H9 (cell line): Measurements from ENCODE around the gene CCDC30. TPM values are rescaled to one million over a fixed set of nuclear protein-coding genes. Genes with fewer than 3 reads are reported as not detected.
"Not testable (repeated sequence)": the region's sequence is repeated elsewhere in the genome, so short reads cannot be mapped to it uniquely, and the experiment has no call there.

Experiments used
- DNase-seq: peaks from one replicate; pipeline ENCODE4 v3.0.0-alpha.2; 2017
- H2AFZ ChIP-seq: one replicate; pipeline ENCODE4 v1.6.1; 2013; ENCODE audit warnings: mild to moderate bottlenecking, low read length, control low read depth, moderate library complexity
- H2AK5ac ChIP-seq: 2 replicates; pipeline ENCODE4 v1.6.1; 2013; ENCODE audit warnings: low read length, control low read depth, mixed read lengths; ENCODE audit not compliant: insufficient read length
- H2BK120ac ChIP-seq: one replicate; pipeline ENCODE4 v1.6.1; 2013; ENCODE audit warnings: low read depth, mild to moderate bottlenecking, low read length, control low read depth, inconsistent platforms; ENCODE audit not compliant: poor library complexity, severe bottlenecking
- H2BK12ac ChIP-seq: 2 replicates; pipeline ENCODE4 v1.6.1; 2013; ENCODE audit warnings: low read length, control low read depth, mixed read lengths, low read depth; ENCODE audit not compliant: insufficient read length
- H2BK15ac ChIP-seq: 2 replicates; pipeline ENCODE4 v1.6.1; 2013; ENCODE audit warnings: low read depth, low read length, control low read depth
- H2BK20ac ChIP-seq: one replicate; pipeline ENCODE4 v1.6.1; 2013; ENCODE audit warnings: low read depth, mild to moderate bottlenecking, low read length, control low read depth, inconsistent platforms; ENCODE audit not compliant: poor library complexity, severe bottlenecking
- H2BK5ac ChIP-seq: 2 replicates; pipeline ENCODE4 v1.6.1; 2013; ENCODE audit warnings: low read length, control low read depth, mixed read lengths; ENCODE audit not compliant: insufficient read length
- H3K14ac ChIP-seq: 2 replicates; pipeline ENCODE4 v1.6.1; 2013; ENCODE audit warnings: low read length, control low read depth; ENCODE audit not compliant: insufficient read depth
- H3K18ac ChIP-seq: 2 replicates; pipeline ENCODE4 v1.6.1; 2013; ENCODE audit warnings: low read depth, mild to moderate bottlenecking, mixed read lengths, low read length, control low read depth; ENCODE audit not compliant: insufficient read length
- H3K23ac ChIP-seq: 2 replicates; pipeline ENCODE4 v1.6.1; 2013; ENCODE audit warnings: low read length, control low read depth, mixed read lengths, low read depth; ENCODE audit not compliant: insufficient read length
- H3K23me2 ChIP-seq: 2 replicates; pipeline ENCODE4 v1.6.1; 2013; ENCODE audit warnings: low read depth, mild to moderate bottlenecking, mixed read lengths, low read length, control low read depth; ENCODE audit not compliant: insufficient read length, poor library complexity, severe bottlenecking
- H3K27ac ChIP-seq: 2 replicates; pipeline ENCODE4 v1.5.1; 2013; ENCODE audit warnings: low read length, control low read depth, mixed read lengths, low read depth; ENCODE audit not compliant: insufficient read length
- H3K27me3 ChIP-seq: 2 replicates; pipeline ENCODE4 v1.6.1; 2013; ENCODE audit warnings: low read length, control low read depth, inconsistent platforms; ENCODE audit not compliant: insufficient read depth
- H3K4ac ChIP-seq: 2 replicates; pipeline ENCODE4 v1.6.1; 2013; ENCODE audit warnings: low read depth, mild to moderate bottlenecking, control low read depth, inconsistent platforms, low read length, moderate library complexity
- H3K4me1 ChIP-seq: 2 replicates; pipeline ENCODE4 v1.6.1; 2013; ENCODE audit warnings: low read length, control low read depth, inconsistent platforms; ENCODE audit not compliant: insufficient read depth
- H3K4me2 ChIP-seq: 2 replicates; pipeline ENCODE4 v1.6.1; 2013; ENCODE audit warnings: low read length, control low read depth, mixed read lengths; ENCODE audit not compliant: insufficient read length, insufficient read depth
- H3K56ac ChIP-seq: 2 replicates; pipeline ENCODE4 v1.6.1; 2013; ENCODE audit warnings: low read depth, mild to moderate bottlenecking, mixed read lengths, low read length, control low read depth; ENCODE audit not compliant: insufficient read length
- H3K79me1 ChIP-seq: 2 replicates; pipeline ENCODE4 v1.6.1; 2013; ENCODE audit warnings: low read depth, mild to moderate bottlenecking, moderate library complexity, low read length, control low read depth, inconsistent platforms; ENCODE audit not compliant: insufficient read depth, poor library complexity, severe bottlenecking
- H3K79me2 ChIP-seq: 2 replicates; pipeline ENCODE4 v1.6.1; 2013; ENCODE audit warnings: low read length, control low read depth, inconsistent platforms; ENCODE audit not compliant: insufficient read depth
- H3K9ac ChIP-seq: 2 replicates; pipeline ENCODE4 v1.6.1; 2013; ENCODE audit warnings: low read length, control low read depth, mixed read lengths; ENCODE audit not compliant: insufficient read length; ENCODE audit errors: extremely low read depth
- H3K9me3 ChIP-seq: one replicate; pipeline ENCODE4 v1.6.1; 2013; ENCODE audit warnings: low read depth, low read length, inconsistent platforms; ENCODE audit not compliant: control insufficient read depth
- H3T11ph ChIP-seq: one replicate; pipeline ENCODE4 v1.6.1; 2013; ENCODE audit warnings: mild to moderate bottlenecking, low read length, control low read depth, inconsistent platforms
- H4K20me1 ChIP-seq: one replicate; pipeline ENCODE4 v1.6.1; 2013; ENCODE audit not compliant: control insufficient read depth, insufficient read length, insufficient read depth
- H4K5ac ChIP-seq: 2 replicates; pipeline ENCODE4 v1.6.1; 2013; ENCODE audit warnings: low read depth, mild to moderate bottlenecking, mixed read lengths, low read length, control low read depth; ENCODE audit not compliant: insufficient read length
- H4K8ac ChIP-seq: replicated peaks from 2 replicates; pipeline ENCODE4 v1.6.1; 2013; ENCODE audit warnings: low read length, control low read depth, mixed read lengths, low read depth; ENCODE audit not compliant: insufficient read length
- H4K91ac ChIP-seq: 2 replicates; pipeline ENCODE4 v1.6.1; 2013; ENCODE audit warnings: low read depth, mild to moderate bottlenecking, moderate library complexity, mixed read lengths, low read length, control low read depth; ENCODE audit not compliant: insufficient read length
- H3K27ac Mint-ChIP-seq, 3 experiments: 2 replicates in 2 of 3; 3 replicates in 1 of 3; pipeline ENCODE4 v1.8.0; 2020 to 2021; ENCODE audit warnings: mixed read lengths in 3 of 3, mild to moderate bottlenecking in 1 of 3, moderate library complexity in 1 of 3
- H3K27me3 Mint-ChIP-seq: 2 replicates; pipeline ENCODE4 v1.8.0; 2021; ENCODE audit warnings: low read depth, mild to moderate bottlenecking, moderate library complexity, mixed read lengths
- H3K36me3 Mint-ChIP-seq, 3 experiments: 2 replicates in 2 of 3; 3 replicates in 1 of 3; pipeline ENCODE4 v1.8.0; 2020 to 2021; ENCODE audit warnings: low read depth in 3 of 3, mixed read lengths in 3 of 3; ENCODE audit not compliant: insufficient read depth in 1 of 3
- H3K4me1 Mint-ChIP-seq, 2 experiments: 2 replicates each; pipeline ENCODE4 v1.8.0; 2020; ENCODE audit warnings: mixed read lengths in 2 of 2
- H3K4me3 Mint-ChIP-seq, 2 experiments: 2 replicates in 1 of 2; 3 replicates in 1 of 2; pipeline ENCODE4 v1.8.0; 2020 to 2021; ENCODE audit warnings: mild to moderate bottlenecking in 2 of 2, mixed read lengths in 2 of 2, moderate library complexity in 1 of 2
- H3K9me3 Mint-ChIP-seq, 2 experiments: 2 replicates in 1 of 2; 3 replicates in 1 of 2; pipeline ENCODE4 v1.8.0; 2020; ENCODE audit warnings: mild to moderate bottlenecking in 2 of 2, mixed read lengths in 2 of 2, moderate library complexity in 1 of 2
- CTCF ChIP-seq: fragments of 200-600 bp; sonication (generic); conservative IDR thresholded peaks from 3 replicates; pipeline ENCODE4 v1.8.0; 2021; ENCODE audit warnings: antibody characterized with exemption, mild to moderate bottlenecking
- WGBS: extraction: QIAGEN DNeasy Blood & Tissue Kit; methylation state at CpG from one replicate; pipeline ENCODE4 v1.1.7; 2013; ENCODE audit warnings: missing lambda C conversion rate, low lambda C conversion rate, mixed read lengths; ENCODE audit not compliant: insufficient read length; ENCODE audit errors: extremely low coverage; 5-methylcytosine and 5-hydroxymethylcytosine counted together
- total RNA-seq: library from RNA; stranded (reverse); gene quantifications from 2 replicates; pipeline ENCODE4 v1.2.1, GENCODE V29; 2021

The CCDC30 gene
- total RNA-seq, 1 experiment from 2014 or later = 1.8 TPM

- no peak overlapping the region for H2AFZ ChIP-seq
- H3K9me3 ChIP-seq = no peaks in the 10 kb centered on the region
- H3K4me2 ChIP-seq = no peak overlapping the region
- H3K56ac ChIP-seq = no peak overlapping the region
- no peaks in the 10 kb centered on the region for H3K79me2 ChIP-seq
- H4K8ac ChIP-seq = no peak overlapping the region
- TF ChIP-seq CTCF = no peak
- no peak overlapping the region for H2BK12ac ChIP-seq
- H3K27me3 Mint-ChIP-seq = peaks cover 6% of the 10 kb centered on the region
- H3K4me1 ChIP-seq = no peaks in the 10 kb centered on the region
- no peak overlapping the region for H3K4me3 Mint-ChIP-seq
- H3K27me3 ChIP-seq = no peaks in the 10 kb centered on the region
- H3K4ac ChIP-seq = no peak overlapping the region
- no peaks in the 10 kb centered on the region for H3K79me1 ChIP-seq
- no peak overlapping the region for H2BK15ac ChIP-seq
- H2BK5ac ChIP-seq = no peak overlapping the region
- H3K27ac ChIP-seq = no peak overlapping the region
- no peaks in the 10 kb centered on the region for H3K4me1 Mint-ChIP-seq
- no peak overlapping the region for H3K14ac ChIP-seq
- no peak overlapping the region for H3K27ac Mint-ChIP-seq
- H4K5ac ChIP-seq = no peak overlapping the region
- no peak overlapping the region for H2BK120ac ChIP-seq
- no CpG with 5 or more reads among the region's 3 CpGs for WGBS
- no peak overlapping the region for H3K9ac ChIP-seq
- no peak overlapping the region for H3K18ac ChIP-seq
- H3T11ph ChIP-seq = no peak overlapping the region
- no peak overlapping the region for H2AK5ac ChIP-seq
- no peak overlapping the region for H4K91ac ChIP-seq
- no peaks in the 10 kb centered on the region for H4K20me1 ChIP-seq
- no peak overlapping the region for H3K23ac ChIP-seq
- no peaks in the 10 kb centered on the region for H3K23me2 ChIP-seq
- DNase-seq = no peak
- peaks cover 7 to 8% of the 10 kb centered on the region in 2 experiments; a peak in 4 of 5 replicates for H3K9me3 Mint-ChIP-seq
- no peaks in the 10 kb centered on the region; a peak in 1 of 7 replicates for H3K36me3 Mint-ChIP-seq
- no peak overlapping the region for H2BK20ac ChIP-seq
Measured at GRCh38 chr1:42490237-42490636, 27.2 kb downstream of the CCDC30 start.

GRCh38 chr1:42502031-42502430 is 38.9 kb downstream of the CCDC30 start:
- WGBS = no CpG with 5 or more reads among the region's 11 CpGs
- H3K9me3 Mint-ChIP-seq = peaks cover 46 to 57% of the 10 kb centered on the region in 2 experiments

More at GRCh38 chr1:42502031-42502430, 38.9 kb downstream of the CCDC30 start:
- not testable (repeated sequence) for H3K14ac ChIP-seq, H3K4me2 ChIP-seq, H2BK20ac ChIP-seq, H3K9ac ChIP-seq, H2AK5ac ChIP-seq, H3K23me2 ChIP-seq, H3K27me3 ChIP-seq, H2BK120ac ChIP-seq, H4K20me1 ChIP-seq, H3K79me2 ChIP-seq, H3K27me3 Mint-ChIP-seq, H3K4me1 ChIP-seq, H4K8ac ChIP-seq, H2BK12ac ChIP-seq, H3K4me3 Mint-ChIP-seq, H3K56ac ChIP-seq, H3K27ac ChIP-seq, H3K4ac ChIP-seq, H4K91ac ChIP-seq, H3T11ph ChIP-seq, H3K27ac Mint-ChIP-seq, H3K23ac ChIP-seq, H2AFZ ChIP-seq, H4K5ac ChIP-seq, H2BK5ac ChIP-seq, H3K79me1 ChIP-seq, H3K4me1 Mint-ChIP-seq, H2BK15ac ChIP-seq, DNase-seq, H3K18ac ChIP-seq
- peaks cover 18 to 33% (median 19%) of the 10 kb centered on the region in 3 experiments for H3K36me3 Mint-ChIP-seq
- H3K9me3 ChIP-seq = peaks cover 28% of the 10 kb centered on the region
